ENCODE measurements around the gene SUV39H2. TPM values are rescaled to one million over a fixed set of nuclear protein-coding genes. Genes with fewer than 3 reads are reported as not detected.

The SUV39H2 gene
- total RNA-seq, 5 donors from 2014 or later (not counting 1 experiment from before 2014, with no cell fraction given) = 2.4 to 5.1 (median 3.4) TPM

- DNase-seq = no peak
- ChIA-PET POLR2A (no interaction called here), CTCF (no interaction called here)
- WGBS (ENCODE audit: insufficient coverage) = no CpG with 5 or more reads among the region's 2 CpGs
- Mint-ChIP-seq H3K4me3 (no peak overlapping the region), H3K4me1 (peaks cover 16 to 18% (median 17%) of the 10 kb centered on the region in 3 donors), H3K36me3 (peaks cover 91% of the 10 kb centered on the region), H3K27me3 (no peaks in the 10 kb centered on the region), H3K9me3 (peaks cover 0 to 13% (median 8%) of the 10 kb centered on the region in 3 donors), H3K27ac (no peak overlapping the region)
- no peak for ATAC-seq (replicated peaks in 1 of 4)
- peaks cover 8% of the 10 kb centered on the region for H3K9me3 ChIP-seq
- no peak overlapping the region for H3K4me3 ChIP-seq (ENCODE audit: control insufficient read depth in 1 of 2, extremely low read depth in 1 of 2, low read length in 1 of 2)
- peaks cover 0 to 53% of the 10 kb centered on the region in 2 donors for H3K36me3 ChIP-seq (ENCODE audit: control insufficient read depth in 2 of 2, extremely low read depth in 1 of 2, insufficient read depth in 1 of 2, low read length in 1 of 2)
- no peak overlapping the region for H3K27ac ChIP-seq (ENCODE audit: low read length)
- no peaks in the 10 kb centered on the region for H3K4me1 ChIP-seq (ENCODE audit: control insufficient read depth in 1 of 2, extremely low read depth in 1 of 2, insufficient read depth in 2 of 2, low read length in 2 of 2)
- no peaks in the 10 kb centered on the region for H3K27me3 ChIP-seq (replicated peaks in 1 of 2; ENCODE audit: control insufficient read depth in 2 of 2, extremely low read depth in 1 of 2, insufficient read depth in 2 of 2, low read length in 1 of 2)
Observed at GRCh38 chr10:14916600-14916999, 37.9 kb downstream of the SUV39H2 start.

DNA sequence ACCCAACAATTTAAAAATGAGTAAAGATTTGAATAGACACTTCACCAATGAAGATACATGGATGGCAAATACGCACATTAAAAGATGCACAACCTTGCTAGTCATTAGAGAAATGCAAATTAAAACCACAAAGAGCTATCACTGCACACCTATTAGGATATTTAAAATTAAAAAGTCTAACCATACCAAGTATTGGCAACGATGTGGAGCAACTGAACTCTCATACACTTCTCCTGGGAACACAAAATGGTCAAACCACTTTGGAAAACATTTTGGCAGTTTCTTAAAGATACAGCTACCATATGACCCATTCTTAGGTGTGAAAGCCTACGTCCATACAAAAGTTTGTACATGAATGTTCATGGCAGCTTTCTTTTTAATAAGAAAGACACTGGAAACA, 39.2 kb downstream of the SUV39H2 start:
- Histone ChIP-seq H3K4me3 (ENCODE audit: control insufficient read depth in 1 of 2, extremely low read depth in 1 of 2, low read length in 1 of 2) (no peak overlapping the region), H3K27ac (ENCODE audit: low read length) (no peak overlapping the region), H3K4me1 (ENCODE audit: control insufficient read depth in 1 of 2, extremely low read depth in 1 of 2, insufficient read depth in 2 of 2, low read length in 2 of 2) (no peaks in the 10 kb centered on the region), H3K9me3 (peaks cover 8% of the 10 kb centered on the region), H3K36me3 (ENCODE audit: control insufficient read depth in 2 of 2, extremely low read depth in 1 of 2, insufficient read depth in 1 of 2, low read length in 1 of 2) (peaks cover 0 to 64% of the 10 kb centered on the region in 2 donors), H3K27me3 (replicated peaks in 1 of 2; ENCODE audit: control insufficient read depth in 2 of 2, extremely low read depth in 1 of 2, insufficient read depth in 2 of 2, low read length in 1 of 2) (no peaks in the 10 kb centered on the region)
- Mint-ChIP-seq H3K4me3 (no peak overlapping the region), H3K9me3 (peaks cover 0 to 13% (median 8%) of the 10 kb centered on the region in 3 donors), H3K27ac (no peak overlapping the region), H3K27me3 (no peaks in the 10 kb centered on the region), H3K4me1 (peaks cover 15 to 17% (median 16%) of the 10 kb centered on the region in 3 donors), H3K36me3 (peaks cover 98% of the 10 kb centered on the region)
- ATAC-seq (replicated peaks in 1 of 4) (no peak), DNase-seq (no peak)
- no CpG with 5 or more reads among the region's 3 CpGs for WGBS (ENCODE audit: insufficient coverage)
- POLR2A ChIA-PET = no interaction called here
- CTCF ChIA-PET = interaction anchor here in 1 of 2 donors (0.6 kb wide), 2 partner anchors 25 to 380 kb away, joined by 4 to 6 read pairs; no protein-coding TSS in a partner anchor

GRCh38 chr10:14918964-14919363, 40.3 kb downstream of the SUV39H2 start:
- H3K27me3 ChIP-seq (replicated peaks in 1 of 2; ENCODE audit: control insufficient read depth in 2 of 2, extremely low read depth in 1 of 2, insufficient read depth in 2 of 2, low read length in 1 of 2) = no peaks in the 10 kb centered on the region
- Mint-ChIP-seq H3K27ac (no peak overlapping the region), H3K9me3 (peaks cover 0 to 13% (median 8%) of the 10 kb centered on the region in 3 donors), H3K4me3 (no peak overlapping the region), H3K27me3 (no peaks in the 10 kb centered on the region), H3K4me1 (peaks cover 15 to 17% (median 16%) of the 10 kb centered on the region in 3 donors), H3K36me3 (peaks cover 97% of the 10 kb centered on the region)
- no peaks in the 10 kb centered on the region for H3K4me1 ChIP-seq (ENCODE audit: control insufficient read depth in 1 of 2, extremely low read depth in 1 of 2, insufficient read depth in 2 of 2, low read length in 2 of 2)
- DNase-seq (no peak), ATAC-seq (replicated peaks in 1 of 4) (no peak)
- H3K4me3 ChIP-seq (ENCODE audit: control insufficient read depth in 1 of 2, extremely low read depth in 1 of 2, low read length in 1 of 2) = no peak overlapping the region
- H3K27ac ChIP-seq (ENCODE audit: low read length) = no peak overlapping the region
- peaks cover 0 to 73% of the 10 kb centered on the region in 2 donors for H3K36me3 ChIP-seq (ENCODE audit: control insufficient read depth in 2 of 2, extremely low read depth in 1 of 2, insufficient read depth in 1 of 2, low read length in 1 of 2)
- ChIA-PET CTCF (no interaction called here), POLR2A (no interaction called here)
- 83% methylated on average over 1 of the region's 3 CpGs for WGBS (ENCODE audit: insufficient coverage)
- H3K9me3 ChIP-seq = peaks cover 8% of the 10 kb centered on the region

DNA sequence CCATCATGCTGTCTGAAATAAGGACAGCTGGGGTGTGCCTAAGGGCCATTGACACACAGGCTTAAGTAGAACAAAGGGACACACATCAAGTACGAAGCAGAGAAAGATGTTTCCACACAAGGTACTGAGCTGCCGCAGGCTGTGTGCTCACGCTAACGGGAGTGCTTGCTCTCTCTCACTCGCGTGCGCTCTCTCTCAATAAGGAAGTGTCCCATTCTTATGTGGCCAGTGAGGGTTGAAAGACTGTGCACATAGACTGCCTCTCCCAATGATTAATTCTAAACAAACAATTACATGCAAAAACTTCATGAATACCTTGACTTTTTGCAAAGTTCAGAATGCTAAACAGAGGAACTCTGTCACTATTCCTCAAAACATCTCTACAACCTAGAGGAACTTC, 45.3 kb downstream of the SUV39H2 start:
- no peaks in the 10 kb centered on the region for H3K27me3 ChIP-seq (replicated peaks in 1 of 2; ENCODE audit: control insufficient read depth in 2 of 2, extremely low read depth in 1 of 2, insufficient read depth in 2 of 2, low read length in 1 of 2)
- CTCF ChIA-PET = no interaction called here
- POLR2A ChIA-PET = no interaction called here
- WGBS (ENCODE audit: insufficient coverage) = 100% methylated on average over 3 of the region's 7 CpGs
- Mint-ChIP-seq H3K9me3 (no peaks in the 10 kb centered on the region), H3K27ac (no peak overlapping the region), H3K4me3 (no peak overlapping the region), H3K27me3 (no peaks in the 10 kb centered on the region), H3K36me3 (peaks cover 82% of the 10 kb centered on the region), H3K4me1 (no peaks in the 10 kb centered on the region)
- no peak overlapping the region for H3K4me3 ChIP-seq (ENCODE audit: control insufficient read depth in 1 of 2, extremely low read depth in 1 of 2, low read length in 1 of 2)
- DNase-seq (no peak), ATAC-seq (replicated peaks in 1 of 4) (no peak)
- peaks cover 13 to 83% of the 10 kb centered on the region in 2 donors for H3K36me3 ChIP-seq (ENCODE audit: control insufficient read depth in 2 of 2, extremely low read depth in 1 of 2, insufficient read depth in 1 of 2, low read length in 1 of 2)
- H3K9me3 ChIP-seq = no peaks in the 10 kb centered on the region
- no peaks in the 10 kb centered on the region for H3K4me1 ChIP-seq (ENCODE audit: control insufficient read depth in 1 of 2, extremely low read depth in 1 of 2, insufficient read depth in 2 of 2, low read length in 2 of 2)
- H3K27ac ChIP-seq (ENCODE audit: low read length) = no peak overlapping the region

GRCh38 chr10:14925268-14925667, 46.6 kb downstream of the SUV39H2 start:
- Histone ChIP-seq H3K36me3 (ENCODE audit: control insufficient read depth in 2 of 2, extremely low read depth in 1 of 2, insufficient read depth in 1 of 2, low read length in 1 of 2) (peaks cover 18 to 76% of the 10 kb centered on the region in 2 donors), H3K27me3 (replicated peaks in 1 of 2; ENCODE audit: control insufficient read depth in 2 of 2, extremely low read depth in 1 of 2, insufficient read depth in 2 of 2, low read length in 1 of 2) (no peaks in the 10 kb centered on the region), H3K9me3 (no peaks in the 10 kb centered on the region), H3K27ac (ENCODE audit: low read length) (no peak overlapping the region), H3K4me3 (ENCODE audit: control insufficient read depth in 1 of 2, extremely low read depth in 1 of 2, low read length in 1 of 2) (no peak overlapping the region), H3K4me1 (ENCODE audit: control insufficient read depth in 1 of 2, extremely low read depth in 1 of 2, insufficient read depth in 2 of 2, low read length in 2 of 2) (no peaks in the 10 kb centered on the region)
- Mint-ChIP-seq H3K9me3 (no peaks in the 10 kb centered on the region), H3K36me3 (peaks cover 69% of the 10 kb centered on the region), H3K4me1 (no peaks in the 10 kb centered on the region), H3K27me3 (no peaks in the 10 kb centered on the region), H3K27ac (no peak overlapping the region), H3K4me3 (no peak overlapping the region)
- CTCF ChIA-PET = no interaction called here
- no peak for ATAC-seq (replicated peaks in 1 of 4)
- no peak for DNase-seq
- WGBS (ENCODE audit: insufficient coverage) = no CpG with 5 or more reads among the region's 2 CpGs
- POLR2A ChIA-PET = no interaction called here

GRCh38 chr10:14926061-14926470, 47.4 kb downstream of the SUV39H2 start:
- Histone ChIP-seq H3K27me3 (replicated peaks in 1 of 2; ENCODE audit: control insufficient read depth in 2 of 2, extremely low read depth in 1 of 2, insufficient read depth in 2 of 2, low read length in 1 of 2) (no peaks in the 10 kb centered on the region), H3K9me3 (no peaks in the 10 kb centered on the region), H3K36me3 (ENCODE audit: control insufficient read depth in 2 of 2, extremely low read depth in 1 of 2, insufficient read depth in 1 of 2, low read length in 1 of 2) (peaks cover 18 to 80% of the 10 kb centered on the region in 2 donors), H3K4me3 (ENCODE audit: control insufficient read depth in 1 of 2, extremely low read depth in 1 of 2, low read length in 1 of 2) (no peak overlapping the region), H3K27ac (ENCODE audit: low read length) (no peak overlapping the region), H3K4me1 (ENCODE audit: control insufficient read depth in 1 of 2, extremely low read depth in 1 of 2, insufficient read depth in 2 of 2, low read length in 2 of 2) (no peaks in the 10 kb centered on the region)
- no peak for DNase-seq
- Mint-ChIP-seq H3K27ac (no peak overlapping the region), H3K9me3 (no peaks in the 10 kb centered on the region), H3K4me3 (no peak overlapping the region), H3K4me1 (no peaks in the 10 kb centered on the region), H3K27me3 (no peaks in the 10 kb centered on the region), H3K36me3 (peaks cover 65% of the 10 kb centered on the region)
- WGBS (ENCODE audit: insufficient coverage) = 97% methylated on average over 5 of the region's 8 CpGs
- POLR2A ChIA-PET = no interaction called here
- ATAC-seq (replicated peaks in 1 of 4) = no peak
- CTCF ChIA-PET = no interaction called here

Measured in T-cell (primary cell).